Endothelial cell of umbilical vein (primary cell): Measurements from ENCODE around the gene HIP1.

Experiments
- EZH2 ChIP-seq: IDR thresholded peaks from 2 replicates; pipeline ENCODE4 v1.6.1; 2012; ENCODE audit warnings: borderline replicate concordance, low read depth, mild to moderate bottlenecking, moderate library complexity, low read length, inconsistent platforms; ENCODE audit not compliant: severe bottlenecking
- JUN ChIP-seq: IDR thresholded peaks from 2 replicates; pipeline ENCODE4 v1.6.1; 2011; ENCODE audit warnings: borderline replicate concordance, low read depth; ENCODE audit not compliant: insufficient read length, insufficient read depth
- MYC ChIP-seq: IDR thresholded peaks from one replicate; pipeline ENCODE4 v1.6.1; 2011; ENCODE audit warnings: mild to moderate bottlenecking, low read depth, low read length
- POLR2A ChIP-seq: IDR thresholded peaks from 2 replicates; pipeline ENCODE4 v1.6.1; 2012; ENCODE audit warnings: low read depth, mild to moderate bottlenecking, control low read depth, low read length
- POLR2AphosphoS5 ChIP-seq: IDR thresholded peaks from 2 replicates; pipeline ENCODE4 v1.6.1; 2012; ENCODE audit warnings: low read depth, mild to moderate bottlenecking, control low read depth, low read length, moderate library complexity; ENCODE audit not compliant: insufficient read depth
- TF ChIP-seq, protein P1 (sequence below), 2 donors: IDR thresholded peaks; 1 replicate in 1 of 2; 2 replicates in 1 of 2; pipeline ENCODE4 v1.5.1; 2011; ENCODE audit warnings: low read length in 2 of 2, mild to moderate bottlenecking in 2 of 2, moderate library complexity in 2 of 2, control low read depth in 1 of 2, inconsistent platforms in 1 of 2, low read depth in 1 of 2; ENCODE audit not compliant: insufficient read depth in 1 of 2; ENCODE audit errors: extremely low read depth in 1 of 2
- TF ChIP-seq, protein P2 (sequence below): IDR thresholded peaks from 2 replicates; pipeline ENCODE4 v1.6.1; 2011; ENCODE audit not compliant: insufficient read depth, insufficient read length

DNA sequence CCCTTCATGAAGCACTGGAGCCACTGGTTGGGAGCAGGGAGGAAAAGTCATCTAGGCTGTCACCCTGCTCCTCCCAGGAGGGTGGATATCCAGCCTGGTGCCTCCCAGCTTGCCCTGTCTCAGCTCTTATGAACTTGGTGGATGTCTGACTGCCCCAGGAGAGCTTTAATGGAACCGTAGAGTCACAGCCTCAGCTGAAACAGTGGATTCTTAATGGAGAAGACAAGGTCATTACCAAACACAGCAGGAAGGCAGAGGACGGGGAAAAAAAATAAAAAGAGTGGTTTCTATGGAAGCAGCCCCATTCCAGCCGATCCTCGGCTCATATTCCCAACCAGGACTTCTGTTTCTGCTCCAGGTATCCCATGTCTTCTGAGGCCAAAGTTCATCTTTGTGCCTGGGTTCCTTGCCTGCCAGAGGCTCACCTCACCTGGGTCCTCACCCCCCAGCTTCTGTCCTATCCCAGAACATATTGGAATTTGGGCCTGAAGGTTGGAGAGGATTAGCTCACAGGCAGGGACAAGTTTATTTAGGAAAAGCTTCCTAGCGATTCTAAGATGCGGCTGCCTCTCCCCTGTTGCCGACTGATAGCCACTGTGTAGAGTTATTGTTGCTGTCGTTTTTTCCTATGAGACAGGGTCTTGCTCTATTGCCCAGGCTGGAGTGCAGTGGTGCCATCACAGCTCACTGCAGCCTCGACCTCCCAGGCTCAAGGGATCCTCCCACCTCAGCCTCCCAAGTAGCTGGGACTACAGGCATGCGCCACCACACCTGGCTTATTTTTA lies 17.7 kb upstream of the HIP1 start:
- TF ChIP-seq, protein P1, sequence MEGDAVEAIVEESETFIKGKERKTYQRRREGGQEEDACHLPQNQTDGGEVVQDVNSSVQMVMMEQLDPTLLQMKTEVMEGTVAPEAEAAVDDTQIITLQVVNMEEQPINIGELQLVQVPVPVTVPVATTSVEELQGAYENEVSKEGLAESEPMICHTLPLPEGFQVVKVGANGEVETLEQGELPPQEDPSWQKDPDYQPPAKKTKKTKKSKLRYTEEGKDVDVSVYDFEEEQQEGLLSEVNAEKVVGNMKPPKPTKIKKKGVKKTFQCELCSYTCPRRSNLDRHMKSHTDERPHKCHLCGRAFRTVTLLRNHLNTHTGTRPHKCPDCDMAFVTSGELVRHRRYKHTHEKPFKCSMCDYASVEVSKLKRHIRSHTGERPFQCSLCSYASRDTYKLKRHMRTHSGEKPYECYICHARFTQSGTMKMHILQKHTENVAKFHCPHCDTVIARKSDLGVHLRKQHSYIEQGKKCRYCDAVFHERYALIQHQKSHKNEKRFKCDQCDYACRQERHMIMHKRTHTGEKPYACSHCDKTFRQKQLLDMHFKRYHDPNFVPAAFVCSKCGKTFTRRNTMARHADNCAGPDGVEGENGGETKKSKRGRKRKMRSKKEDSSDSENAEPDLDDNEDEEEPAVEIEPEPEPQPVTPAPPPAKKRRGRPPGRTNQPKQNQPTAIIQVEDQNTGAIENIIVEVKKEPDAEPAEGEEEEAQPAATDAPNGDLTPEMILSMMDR (IDR thresholded peaks at IDR 0.05; ENCODE audit: extremely low read depth in 1 of 2, insufficient read depth in 1 of 2, low read depth in 1 of 2, low read length in 2 of 2): no peak
- no peak for TF ChIP-seq MYC
- TF ChIP-seq POLR2A: no peak
- no peak for TF ChIP-seq POLR2AphosphoS5
- no peak for TF ChIP-seq EZH2
- no peak for TF ChIP-seq JUN
- TF ChIP-seq, protein P2, sequence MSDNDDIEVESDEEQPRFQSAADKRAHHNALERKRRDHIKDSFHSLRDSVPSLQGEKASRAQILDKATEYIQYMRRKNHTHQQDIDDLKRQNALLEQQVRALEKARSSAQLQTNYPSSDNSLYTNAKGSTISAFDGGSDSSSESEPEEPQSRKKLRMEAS: no peak
